Measurements from ENCODE around the gene SPAG9.

The SPAG9 gene

GRCh38 chr17:50989149-50989548, 131.5 kb downstream of the SPAG9 start:
- no peaks in the 10 kb centered on the region for H3K9me3 ChIP-seq (ENCODE audit: control insufficient read depth, low read length)
- H3K36me3 ChIP-seq (ENCODE audit: control insufficient read depth, insufficient read depth, low read length): no peaks in the 10 kb centered on the region

GRCh38 chr17:50988427-50988826, 132.2 kb downstream of the SPAG9 start:
- Histone ChIP-seq H3K4me1 (ENCODE audit: control insufficient read depth, insufficient read depth, low read length) (no peaks in the 10 kb centered on the region), H3K9me3 (ENCODE audit: control insufficient read depth, low read length) (no peaks in the 10 kb centered on the region), H3K36me3 (ENCODE audit: control insufficient read depth, insufficient read depth, low read length) (peaks cover 2% of the 10 kb centered on the region), H3K9ac (ENCODE audit: low read length) (no peak overlapping the region), H3K27me3 (ENCODE audit: control insufficient read depth, insufficient read depth, low read length) (no peaks in the 10 kb centered on the region), H3K4me3 (ENCODE audit: low read length) (no peak overlapping the region)

More at GRCh38 chr17:50989149-50989548, 131.5 kb downstream of the SPAG9 start:
- Histone ChIP-seq H3K4me3 (ENCODE audit: low read length) (no peak overlapping the region), H3K27me3 (ENCODE audit: control insufficient read depth, insufficient read depth, low read length) (no peaks in the 10 kb centered on the region), H3K9ac (ENCODE audit: low read length) (no peak overlapping the region), H3K4me1 (ENCODE audit: control insufficient read depth, insufficient read depth, low read length) (no peaks in the 10 kb centered on the region)

- Histone ChIP-seq H3K27me3 (ENCODE audit: control insufficient read depth, insufficient read depth, low read length) (no peaks in the 10 kb centered on the region), H3K9ac (ENCODE audit: low read length) (no peak overlapping the region), H3K36me3 (ENCODE audit: control insufficient read depth, insufficient read depth, low read length) (peaks cover 5% of the 10 kb centered on the region), H3K4me1 (ENCODE audit: control insufficient read depth, insufficient read depth, low read length) (no peaks in the 10 kb centered on the region), H3K4me3 (ENCODE audit: low read length) (no peak overlapping the region), H3K9me3 (ENCODE audit: control insufficient read depth, low read length) (no peaks in the 10 kb centered on the region)
These were observed 133.5 kb downstream of the SPAG9 start for GRCh38 chr17:50986989-50987660.

- Histone ChIP-seq H3K4me1 (ENCODE audit: control insufficient read depth, insufficient read depth, low read length) (no peaks in the 10 kb centered on the region), H3K27me3 (ENCODE audit: control insufficient read depth, insufficient read depth, low read length) (no peaks in the 10 kb centered on the region), H3K4me3 (ENCODE audit: low read length) (no peak overlapping the region), H3K36me3 (ENCODE audit: control insufficient read depth, insufficient read depth, low read length) (peaks cover 5% of the 10 kb centered on the region), H3K9me3 (ENCODE audit: control insufficient read depth, low read length) (no peaks in the 10 kb centered on the region), H3K9ac (ENCODE audit: low read length) (no peak overlapping the region)
These were observed 139.4 kb downstream of the SPAG9 start for GRCh38 chr17:50981279-50981678.

- Histone ChIP-seq H3K4me1 (ENCODE audit: control insufficient read depth, insufficient read depth, low read length) (no peaks in the 10 kb centered on the region), H3K36me3 (ENCODE audit: control insufficient read depth, insufficient read depth, low read length) (peaks cover 5% of the 10 kb centered on the region), H3K9ac (ENCODE audit: low read length) (no peak overlapping the region), H3K27me3 (ENCODE audit: control insufficient read depth, insufficient read depth, low read length) (no peaks in the 10 kb centered on the region), H3K9me3 (ENCODE audit: control insufficient read depth, low read length) (no peaks in the 10 kb centered on the region), H3K4me3 (ENCODE audit: low read length) (no peak overlapping the region)
These were observed 141.1 kb downstream of the SPAG9 start for GRCh38 chr17:50979524-50979927.

GRCh38 chr17:50977487-50978159, 143.0 kb downstream of the SPAG9 start:
- H3K36me3 ChIP-seq (ENCODE audit: control insufficient read depth, insufficient read depth, low read length): no peaks in the 10 kb centered on the region
- no peaks in the 10 kb centered on the region for H3K4me1 ChIP-seq (ENCODE audit: control insufficient read depth, insufficient read depth, low read length)
- H3K27me3 ChIP-seq (ENCODE audit: control insufficient read depth, insufficient read depth, low read length): no peaks in the 10 kb centered on the region
- no peaks in the 10 kb centered on the region for H3K9me3 ChIP-seq (ENCODE audit: control insufficient read depth, low read length)
- no peak overlapping the region for H3K9ac ChIP-seq (ENCODE audit: low read length)
- H3K4me3 ChIP-seq (ENCODE audit: low read length): no peak overlapping the region

GRCh38 chr17:50976951-50977472, 143.7 kb downstream of the SPAG9 start:
- no peak overlapping the region for H3K9ac ChIP-seq (ENCODE audit: low read length)
- H3K27me3 ChIP-seq (ENCODE audit: control insufficient read depth, insufficient read depth, low read length): no peaks in the 10 kb centered on the region
- H3K36me3 ChIP-seq (ENCODE audit: control insufficient read depth, insufficient read depth, low read length): no peaks in the 10 kb centered on the region
- no peaks in the 10 kb centered on the region for H3K9me3 ChIP-seq (ENCODE audit: control insufficient read depth, low read length)
- no peaks in the 10 kb centered on the region for H3K4me1 ChIP-seq (ENCODE audit: control insufficient read depth, insufficient read depth, low read length)
- H3K4me3 ChIP-seq (ENCODE audit: low read length): no peak overlapping the region

- Histone ChIP-seq H3K36me3 (ENCODE audit: control insufficient read depth, insufficient read depth, low read length) (peaks cover 7% of the 10 kb centered on the region), H3K9ac (ENCODE audit: low read length) (no peak overlapping the region), H3K4me3 (ENCODE audit: low read length) (no peak overlapping the region), H3K27me3 (ENCODE audit: control insufficient read depth, insufficient read depth, low read length) (no peaks in the 10 kb centered on the region), H3K4me1 (ENCODE audit: control insufficient read depth, insufficient read depth, low read length) (no peaks in the 10 kb centered on the region), H3K9me3 (ENCODE audit: control insufficient read depth, low read length) (no peaks in the 10 kb centered on the region)
These were observed 146.8 kb downstream of the SPAG9 start for GRCh38 chr17:50973557-50974494.

- Histone ChIP-seq H3K4me3 (ENCODE audit: low read length) (no peak overlapping the region), H3K9ac (ENCODE audit: low read length) (no peak overlapping the region), H3K9me3 (ENCODE audit: control insufficient read depth, low read length) (no peaks in the 10 kb centered on the region), H3K27me3 (ENCODE audit: control insufficient read depth, insufficient read depth, low read length) (no peaks in the 10 kb centered on the region), H3K36me3 (ENCODE audit: control insufficient read depth, insufficient read depth, low read length) (peaks cover 7% of the 10 kb centered on the region), H3K4me1 (ENCODE audit: control insufficient read depth, insufficient read depth, low read length) (no peaks in the 10 kb centered on the region)
These were observed 148.1 kb downstream of the SPAG9 start for GRCh38 chr17:50972577-50972976.

- Histone ChIP-seq H3K4me1 (ENCODE audit: control insufficient read depth, insufficient read depth, low read length) (no peaks in the 10 kb centered on the region), H3K9me3 (ENCODE audit: control insufficient read depth, low read length) (no peaks in the 10 kb centered on the region), H3K36me3 (ENCODE audit: control insufficient read depth, insufficient read depth, low read length) (peaks cover 7% of the 10 kb centered on the region)
These were observed 152.9 kb downstream of the SPAG9 start for GRCh38 chr17:50967795-50968194.

GRCh38 chr17:50966163-50966666, 154.5 kb downstream of the SPAG9 start:
- Histone ChIP-seq H3K27me3 (ENCODE audit: control insufficient read depth, insufficient read depth, low read length) (no peaks in the 10 kb centered on the region), H3K4me3 (ENCODE audit: low read length) (no peak overlapping the region), H3K36me3 (ENCODE audit: control insufficient read depth, insufficient read depth, low read length) (peaks cover 7% of the 10 kb centered on the region), H3K4me1 (ENCODE audit: control insufficient read depth, insufficient read depth, low read length) (no peaks in the 10 kb centered on the region), H3K9me3 (ENCODE audit: control insufficient read depth, low read length) (no peaks in the 10 kb centered on the region), H3K9ac (ENCODE audit: low read length) (no peak overlapping the region)

More at GRCh38 chr17:50967795-50968194, 152.9 kb downstream of the SPAG9 start:
- Histone ChIP-seq H3K4me3 (ENCODE audit: low read length) (no peak overlapping the region), H3K9ac (ENCODE audit: low read length) (no peak overlapping the region), H3K27me3 (ENCODE audit: control insufficient read depth, insufficient read depth, low read length) (no peaks in the 10 kb centered on the region)

All from mucosa of stomach (tissue), 1 donor.